Suprapubic skin (tissue), 4 donors: ENCODE measurements around the gene OFD1.

Experiments
- CTCF ChIP-seq, 2 donors: fragments of 200-600 bp in 1 of 2; fragments of 450-650 bp in 1 of 2; sonication (generic) in 1 of 2; IDR thresholded peaks; one replicate each; pipeline ENCODE4 v1.5.1; 2016 to 2019; ENCODE audit warnings: antibody characterized with exemption in 2 of 2, mild to moderate bottlenecking in 1 of 2, moderate library complexity in 1 of 2
- EP300 ChIP-seq: sonication (generic); formaldehyde crosslinking; IDR thresholded peaks from one replicate; pipeline ENCODE4 v1.6.1; 2017; ENCODE audit warnings: antibody characterized with exemption
- POLR2A ChIP-seq, 2 donors: fragments of 450-650 bp; IDR thresholded peaks; one replicate each; pipeline ENCODE4 v1.6.1; 2017; ENCODE audit warnings: antibody characterized with exemption in 2 of 2, mild to moderate bottlenecking in 2 of 2, moderate library complexity in 2 of 2
- POLR2AphosphoS5 ChIP-seq, 3 donors: sonication (generic); formaldehyde crosslinking; IDR thresholded peaks; one replicate each; pipeline ENCODE4 v1.6.1; 2017; ENCODE audit warnings: antibody characterized with exemption in 3 of 3

GRCh38 chrX:13688384-13688957 is 46.1 kb upstream of the OFD1 start:
- no peak for TF ChIP-seq CTCF (IDR thresholded peaks at IDR 0.05)
- no peak for TF ChIP-seq POLR2A (IDR thresholded peaks at IDR 0.05)
- no peak for TF ChIP-seq EP300
- no peak for TF ChIP-seq POLR2AphosphoS5 (IDR thresholded peaks at IDR 0.05)
